Cardiac muscle cell (in vitro differentiated cells and primary cell): ENCODE results near the gene SLC5A10. TPM values are rescaled to one million over a fixed set of nuclear protein-coding genes. Genes with fewer than 3 reads are reported as not detected.

ENCODE experiments used
- DNase-seq, 2 donors: peaks; one replicate each; pipeline versions ENCODE4 v3.0.0 to v3.0.0-alpha.2; 2010 to 2017; ENCODE audit warnings: low read depth in 1 of 2, low spot score in 1 of 2
- H3K27ac ChIP-seq: fragments of 200-600 bp; sonication (generic); 2 replicates; pipeline ENCODE4 v1.5.1; 2016
- H3K27me3 ChIP-seq: fragments of 200-600 bp; sonication (generic); 2 replicates; pipeline ENCODE4 v1.6.0; 2016; ENCODE audit warnings: control low read depth
- H3K36me3 ChIP-seq: fragments of 200-600 bp; sonication (generic); 2 replicates; pipeline ENCODE4 v1.5.1; 2016; ENCODE audit warnings: control low read depth
- H3K4me1 ChIP-seq: fragments of 200-600 bp; sonication (generic); 2 replicates; pipeline ENCODE4 v1.8.1; 2017; ENCODE audit warnings: low read depth, mild to moderate bottlenecking, mixed run types
- H3K4me3 ChIP-seq: fragments of 200-600 bp; sonication (generic); 2 replicates; pipeline ENCODE4 v1.5.1; 2016; ENCODE audit warnings: mild to moderate bottlenecking
- H3K9me3 ChIP-seq: fragments of 200-600 bp; sonication (generic); 2 replicates; pipeline ENCODE4 v1.5.1; 2017; ENCODE audit warnings: low read depth, mild to moderate bottlenecking, control low read depth
- polyA plus RNA-seq: library from polyadenylated mRNA; unstranded; fragments of >200 nt; fragmentation: Nextera tagmentation; extraction: Ambion mirVana; gene quantifications from 2 replicates; pipeline ENCODE4 v1.2.1, GENCODE V29; 2016
- total RNA-seq: library from RNA; depleted of rRNA; stranded (reverse); fragments of >200 nt; gene quantifications from 2 replicates; pipeline ENCODE4 v1.2.3, GENCODE V29; 2016
- TF ChIP-seq, protein P1 (sequence below): IDR thresholded peaks from 2 replicates; pipeline ENCODE4 v1.5.1; 2012; ENCODE audit warnings: low read depth, mild to moderate bottlenecking, low read length

SLC5A10 gene
- total and polyA plus RNA-seq, 2 experiments from 2014 or later, result 0.06 TPM; not detected in 1

DNA sequence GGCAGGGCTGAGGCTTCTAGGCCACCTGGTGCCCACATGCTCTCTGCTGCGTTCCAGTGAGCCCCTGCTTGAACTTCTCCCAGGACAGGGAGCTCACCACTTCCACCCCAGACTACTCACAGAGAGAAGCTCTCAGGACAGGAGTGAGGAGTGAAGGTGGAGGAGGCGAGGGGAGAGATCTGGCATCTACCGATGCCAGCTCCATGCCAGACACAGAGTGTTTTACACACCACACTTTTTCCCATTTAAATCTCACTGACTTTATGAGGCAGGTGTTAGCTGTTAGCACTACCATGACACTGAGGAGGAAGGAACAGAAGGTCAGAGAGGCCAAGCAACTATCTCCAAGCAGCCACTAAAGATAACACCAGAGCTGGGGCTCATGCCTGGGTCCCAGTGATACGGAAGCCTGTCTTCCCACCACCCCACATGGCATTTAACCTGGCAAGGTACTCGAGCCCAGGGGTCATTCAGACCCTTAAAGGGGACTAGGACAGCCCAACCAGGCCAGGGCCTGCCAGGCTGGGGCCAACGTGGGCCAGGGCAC lies 45.8 kb downstream of the SLC5A10 start:
- Histone ChIP-seq H3K4me3 (no peak overlapping the region), H3K9me3 (no peaks in the 10 kb centered on the region), H3K4me1 (peaks cover 9% of the 10 kb centered on the region), H3K27me3 (no peaks in the 10 kb centered on the region), H3K27ac (no peak overlapping the region), H3K36me3 (no peaks in the 10 kb centered on the region)
- TF ChIP-seq, protein P1, sequence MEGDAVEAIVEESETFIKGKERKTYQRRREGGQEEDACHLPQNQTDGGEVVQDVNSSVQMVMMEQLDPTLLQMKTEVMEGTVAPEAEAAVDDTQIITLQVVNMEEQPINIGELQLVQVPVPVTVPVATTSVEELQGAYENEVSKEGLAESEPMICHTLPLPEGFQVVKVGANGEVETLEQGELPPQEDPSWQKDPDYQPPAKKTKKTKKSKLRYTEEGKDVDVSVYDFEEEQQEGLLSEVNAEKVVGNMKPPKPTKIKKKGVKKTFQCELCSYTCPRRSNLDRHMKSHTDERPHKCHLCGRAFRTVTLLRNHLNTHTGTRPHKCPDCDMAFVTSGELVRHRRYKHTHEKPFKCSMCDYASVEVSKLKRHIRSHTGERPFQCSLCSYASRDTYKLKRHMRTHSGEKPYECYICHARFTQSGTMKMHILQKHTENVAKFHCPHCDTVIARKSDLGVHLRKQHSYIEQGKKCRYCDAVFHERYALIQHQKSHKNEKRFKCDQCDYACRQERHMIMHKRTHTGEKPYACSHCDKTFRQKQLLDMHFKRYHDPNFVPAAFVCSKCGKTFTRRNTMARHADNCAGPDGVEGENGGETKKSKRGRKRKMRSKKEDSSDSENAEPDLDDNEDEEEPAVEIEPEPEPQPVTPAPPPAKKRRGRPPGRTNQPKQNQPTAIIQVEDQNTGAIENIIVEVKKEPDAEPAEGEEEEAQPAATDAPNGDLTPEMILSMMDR, result no peak
- no peak for DNase-seq

DNA sequence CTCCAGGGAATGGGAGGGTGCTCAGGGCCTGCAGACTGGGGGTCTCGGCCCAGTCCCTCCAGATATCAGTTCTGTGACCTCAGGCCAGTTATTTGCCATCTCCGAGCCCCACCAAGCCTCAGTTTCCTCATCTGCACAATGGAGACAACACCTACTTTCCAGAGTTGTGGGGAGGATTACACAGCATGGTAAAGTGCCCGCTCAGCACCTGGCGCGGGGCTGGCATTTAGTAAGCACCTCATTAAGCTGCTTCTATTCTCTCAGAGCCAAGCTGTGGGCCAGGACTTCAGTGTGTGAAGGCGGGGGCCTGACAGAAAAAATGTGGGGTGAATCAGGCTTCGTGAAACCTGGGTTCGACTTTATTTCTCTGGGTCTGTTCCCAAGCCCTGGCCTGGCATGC lies 47.4 kb downstream of the SLC5A10 start:
- Histone ChIP-seq H3K9me3 (no peaks in the 10 kb centered on the region), H3K27me3 (no peaks in the 10 kb centered on the region), H3K4me1 (peaks cover 6% of the 10 kb centered on the region), H3K4me3 (no peak overlapping the region), H3K36me3 (no peaks in the 10 kb centered on the region), H3K27ac (no peak overlapping the region)
- no peak for DNase-seq
- TF ChIP-seq, protein P1, result no peak

DNA sequence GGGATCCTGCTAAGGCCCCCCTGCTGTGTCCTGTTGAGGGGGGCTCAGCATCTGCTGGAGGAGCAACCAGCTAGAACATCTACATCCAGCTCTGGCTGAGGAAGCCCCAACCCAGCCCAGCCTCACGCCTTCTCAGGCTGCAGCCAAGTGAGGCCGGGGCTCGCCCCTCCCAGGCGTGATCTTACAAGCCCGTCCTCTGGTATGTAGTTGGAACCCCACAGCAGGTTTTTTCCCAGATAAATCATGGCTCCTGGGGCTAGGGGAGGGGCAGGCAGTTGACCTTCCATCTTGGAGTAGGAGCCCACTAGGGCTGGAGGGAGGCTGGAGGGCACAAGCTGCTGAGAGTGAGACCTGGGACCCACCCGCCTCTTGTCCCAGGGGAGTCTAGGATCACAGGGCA lies 47.9 kb downstream of the SLC5A10 start:
- no peaks in the 10 kb centered on the region for H3K27me3 ChIP-seq
- no peaks in the 10 kb centered on the region for H3K9me3 ChIP-seq
- no peak overlapping the region for H3K4me3 ChIP-seq
- no peaks in the 10 kb centered on the region for H3K36me3 ChIP-seq
- TF ChIP-seq, protein P1, result no peak
- DNase-seq, result no peak
- H3K27ac ChIP-seq, result no peak overlapping the region
- H3K4me1 ChIP-seq, result peaks cover 6% of the 10 kb centered on the region

DNA sequence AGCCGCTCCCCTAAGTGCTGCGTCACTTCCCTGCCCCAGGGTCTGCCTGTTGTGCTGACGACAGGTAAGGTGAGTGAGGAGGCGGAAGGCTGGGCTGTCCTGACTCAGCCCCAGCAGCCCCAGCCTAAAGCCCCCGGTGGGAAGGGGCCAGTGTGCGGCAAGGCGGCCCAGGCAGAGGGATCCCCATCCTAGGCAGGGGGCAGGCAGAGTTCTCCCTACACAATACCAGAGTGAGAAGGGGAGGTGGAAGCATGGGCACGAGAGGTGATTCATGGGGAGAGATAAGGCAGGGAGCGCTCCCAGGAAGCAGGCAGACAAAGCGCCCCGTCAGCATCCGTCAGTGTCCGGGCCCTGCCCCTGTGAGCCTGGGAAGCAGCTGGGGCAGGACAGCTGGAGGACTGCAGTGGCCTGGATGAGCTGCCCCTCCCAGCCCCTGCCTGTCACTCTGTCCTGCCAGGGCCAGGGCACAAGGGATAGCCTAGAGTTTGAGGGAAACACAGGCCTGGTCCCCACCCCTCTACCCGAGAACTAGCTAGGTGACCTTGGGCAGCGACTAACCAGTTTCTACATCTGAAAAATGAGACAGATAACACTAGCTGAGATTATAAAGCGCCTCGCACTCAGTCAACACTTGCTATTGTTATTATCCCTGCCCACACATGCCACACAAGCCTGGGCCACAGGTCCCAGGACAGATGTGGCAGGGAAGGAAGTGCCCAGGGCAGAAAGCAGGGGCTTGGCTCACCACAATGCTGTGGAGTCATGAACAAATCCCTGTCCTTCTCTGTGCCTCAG lies 48.8 kb downstream of the SLC5A10 start:
- TF ChIP-seq, protein P1, result no peak
- no peaks in the 10 kb centered on the region for H3K27me3 ChIP-seq
- no peak overlapping the region for H3K4me3 ChIP-seq
- H3K4me1 ChIP-seq, result peaks cover 6% of the 10 kb centered on the region
- H3K27ac ChIP-seq, result peak overlapping the region; percentile 30
- H3K9me3 ChIP-seq, result no peaks in the 10 kb centered on the region
- H3K36me3 ChIP-seq, result no peaks in the 10 kb centered on the region
- DNase-seq, result peak in 1 of 2 donors; percentile 66

DNA sequence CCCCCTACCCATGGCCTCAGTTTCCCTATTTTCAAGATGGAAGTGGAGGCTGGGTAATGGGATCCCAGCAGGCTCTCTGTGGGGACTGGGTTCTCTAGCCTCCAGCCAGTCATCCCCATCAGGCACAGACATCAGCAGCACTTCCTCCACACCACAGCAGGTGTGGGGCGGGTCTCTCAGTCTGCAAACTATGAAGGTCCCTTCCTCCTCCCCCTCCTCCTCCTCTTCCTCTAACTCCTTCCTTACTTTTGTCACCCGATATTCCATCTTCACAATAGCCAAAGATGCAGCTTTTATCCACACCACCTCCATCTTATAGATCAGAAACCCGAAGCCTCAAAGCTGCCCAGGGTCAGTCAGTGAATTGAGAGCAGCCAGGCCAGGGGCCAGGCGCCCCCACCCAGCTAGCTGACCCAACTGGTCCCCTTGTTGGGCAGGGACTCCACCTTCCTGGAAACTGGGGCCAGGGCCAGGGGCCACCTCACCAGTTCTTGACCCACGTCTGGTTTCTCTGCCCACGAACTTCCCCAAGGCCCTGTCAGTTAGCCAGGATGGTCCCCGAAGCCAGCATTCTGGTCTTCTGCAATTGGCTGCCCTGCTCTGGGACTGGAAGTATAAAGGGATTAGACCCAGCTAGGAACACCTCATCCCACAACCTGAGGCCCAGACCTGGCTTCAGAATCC lies 50.1 kb downstream of the SLC5A10 start:
- Histone ChIP-seq H3K4me3 (no peak overlapping the region), H3K4me1 (peaks cover 6% of the 10 kb centered on the region), H3K27me3 (no peaks in the 10 kb centered on the region), H3K9me3 (no peaks in the 10 kb centered on the region), H3K36me3 (no peaks in the 10 kb centered on the region), H3K27ac (no peak overlapping the region)
- TF ChIP-seq, protein P1, result no peak
- DNase-seq, result no peak
